ENCODE measurements around the gene FAM83D. TPM values are rescaled to one million over a fixed set of nuclear protein-coding genes. Genes with fewer than 3 reads are reported as not detected.

The FAM83D gene
- polyA plus RNA-seq, 4 donors = 12.9 to 15.0 (median 13.9) TPM

GRCh38 chr20:38894091-38894847, 31.9 kb upstream of the FAM83D start:
- no peak for DNase-seq (ENCODE audit: low read depth in 4 of 4, low spot score in 2 of 4)

DNA sequence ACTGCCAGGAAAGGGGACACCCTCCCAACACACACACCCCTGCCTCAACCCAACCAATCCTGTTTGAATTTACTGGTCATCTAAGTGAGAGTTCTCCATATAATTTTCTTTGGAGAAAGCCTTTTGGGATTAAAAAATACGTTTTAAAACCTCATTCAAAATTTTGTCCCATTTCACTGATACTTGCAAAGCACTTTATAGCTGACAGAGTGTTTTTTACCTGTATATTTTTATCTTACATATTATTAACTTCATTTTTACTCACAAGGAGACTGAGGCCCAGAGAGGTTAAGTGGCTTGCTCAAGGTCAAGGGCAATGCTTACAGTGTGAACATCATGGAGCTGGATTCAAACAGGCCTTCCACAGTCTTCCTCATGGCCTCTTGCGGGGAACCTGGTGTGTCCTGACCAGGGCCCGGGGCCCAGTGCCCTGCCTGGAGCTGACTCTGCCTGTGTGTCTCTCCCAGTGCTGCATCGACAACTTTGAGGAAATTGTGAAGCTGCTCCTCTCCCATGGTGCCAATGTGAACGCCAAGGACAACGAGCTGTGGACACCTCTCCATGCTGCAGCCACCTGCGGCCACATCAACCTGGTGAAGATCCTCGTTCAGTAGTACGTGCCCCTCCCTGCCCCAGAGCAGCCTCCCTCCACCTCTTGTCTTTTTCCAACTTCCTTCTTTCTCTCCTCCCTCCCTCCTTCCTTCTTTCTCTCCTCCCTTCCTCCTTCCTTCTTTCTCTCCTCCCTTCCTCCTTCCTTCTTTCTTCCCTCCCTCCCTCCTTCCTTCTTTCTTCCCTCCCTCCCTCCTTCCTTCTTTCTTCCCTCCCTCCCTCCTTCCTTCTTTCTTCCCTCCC, 30.9 kb upstream of the FAM83D start:
- no peak for DNase-seq (ENCODE audit: low read depth in 4 of 4, low spot score in 2 of 4)

DNA sequence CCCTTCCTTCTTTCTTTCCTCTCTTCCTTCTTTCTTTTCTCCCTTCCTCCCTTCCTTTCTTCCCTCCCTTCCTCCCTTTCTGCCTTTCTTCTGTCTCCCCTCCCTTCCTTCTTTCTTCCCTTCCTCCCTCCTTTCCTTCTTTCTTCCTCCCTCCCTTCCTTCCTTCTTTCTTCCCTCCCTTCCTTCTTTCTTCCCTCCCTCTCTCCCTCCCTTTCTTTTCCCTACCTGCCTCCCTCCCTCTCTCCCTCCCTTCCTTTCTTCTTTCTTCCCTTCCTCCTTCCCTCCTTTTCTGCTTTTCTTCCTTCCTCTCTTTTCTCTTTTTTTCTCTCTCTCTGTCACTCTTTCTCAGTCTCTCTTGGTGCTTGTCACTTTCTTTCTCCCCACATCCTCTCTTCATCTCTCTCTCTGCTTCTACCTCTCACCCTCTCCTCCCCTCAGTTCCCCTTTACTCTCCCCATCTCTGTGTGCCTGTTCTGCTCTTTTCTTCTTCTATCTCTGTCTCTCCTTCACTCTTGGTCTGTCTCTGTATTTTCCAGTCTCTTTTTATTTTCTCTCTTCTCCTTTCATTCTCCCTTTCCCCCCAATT, 30.1 kb upstream of the FAM83D start:
- DNase-seq (ENCODE audit: low read depth in 4 of 4, low spot score in 2 of 4) = no peak

DNA sequence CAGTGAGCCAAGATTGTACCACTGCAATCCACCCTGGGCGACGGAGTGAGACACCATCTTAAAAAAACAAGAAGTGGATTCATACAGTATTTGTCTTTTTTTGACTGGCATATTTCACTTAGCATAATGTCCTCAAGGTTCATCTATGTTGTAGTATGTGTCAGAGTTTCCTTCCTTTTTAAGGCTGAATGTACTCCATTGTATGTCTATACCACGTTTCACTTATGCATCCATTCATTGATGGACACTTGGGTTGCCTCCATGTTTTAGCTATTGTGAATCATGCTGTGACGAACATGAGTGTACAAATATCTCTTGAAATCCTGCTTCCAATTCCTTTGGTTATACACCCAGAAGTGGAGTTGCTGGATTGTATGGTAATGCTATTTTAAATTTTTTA, 28.9 kb upstream of the FAM83D start:
- DNase-seq (ENCODE audit: low read depth in 4 of 4, low spot score in 2 of 4) = no peak

DNA sequence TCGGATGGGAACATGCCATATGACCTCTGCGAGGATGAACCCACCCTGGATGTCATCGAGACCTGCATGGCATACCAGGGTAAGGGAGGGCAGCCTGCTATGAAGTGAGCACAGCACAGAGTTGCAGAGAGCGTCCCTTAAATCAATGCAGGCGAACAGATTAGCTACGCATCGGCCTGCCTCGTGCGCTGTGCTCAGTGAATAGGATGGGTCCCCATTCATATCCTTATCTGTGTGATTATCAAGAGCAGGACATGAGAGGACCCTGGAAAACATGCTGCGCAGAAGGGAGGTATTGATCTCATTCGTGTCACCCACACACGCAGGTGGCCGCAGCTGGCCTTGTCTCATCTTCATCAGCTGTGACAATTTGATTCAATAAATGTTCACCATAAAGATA, 25.6 kb upstream of the FAM83D start:
- no peak for DNase-seq (ENCODE audit: low read depth in 4 of 4, low spot score in 2 of 4)

DNA sequence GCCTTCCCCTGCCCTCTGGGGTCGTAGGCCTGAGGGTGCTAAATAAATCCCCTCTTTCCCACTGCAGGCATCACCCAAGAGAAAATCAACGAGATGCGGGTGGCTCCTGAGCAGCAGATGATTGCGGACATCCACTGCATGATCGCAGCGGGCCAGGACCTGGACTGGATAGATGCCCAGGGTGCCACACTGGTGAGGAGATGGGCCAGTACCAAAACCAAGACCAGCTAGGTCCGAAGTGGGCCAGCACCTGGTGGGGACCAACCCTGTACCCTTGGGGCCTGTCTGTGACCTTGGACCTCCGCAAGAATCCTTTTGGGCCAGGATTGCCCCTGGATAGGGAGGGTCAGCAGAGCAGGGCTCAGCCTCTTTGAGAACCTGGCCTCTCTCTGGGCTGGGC, 23.6 kb upstream of the FAM83D start:
- no peak for DNase-seq (ENCODE audit: low read depth in 4 of 4, low spot score in 2 of 4)

DNA sequence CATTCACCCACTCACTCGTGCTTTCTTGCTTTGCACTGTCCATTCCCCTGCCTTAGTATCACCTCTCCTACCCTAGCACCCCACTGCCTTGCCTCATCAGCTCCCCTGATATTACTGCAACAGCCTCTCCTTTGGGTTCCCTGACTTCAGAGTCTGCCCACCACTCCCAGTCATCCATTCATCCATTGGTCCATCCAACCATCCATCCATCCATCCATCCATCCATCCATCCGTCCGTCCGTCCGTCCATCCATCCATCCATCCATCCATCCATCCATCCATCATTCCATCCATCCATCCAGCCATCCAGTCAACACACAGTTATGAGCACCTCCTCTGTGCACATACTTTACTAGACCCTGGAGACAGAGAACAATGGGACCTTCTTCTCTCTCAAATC, 22.9 kb upstream of the FAM83D start:
- no peak for DNase-seq (ENCODE audit: low read depth in 4 of 4, low spot score in 2 of 4)

- no peak for DNase-seq (ENCODE audit: low read depth in 4 of 4, low spot score in 2 of 4)
These were observed 20.8 kb upstream of the FAM83D start for GRCh38 chr20:38905375-38905774.

DNA sequence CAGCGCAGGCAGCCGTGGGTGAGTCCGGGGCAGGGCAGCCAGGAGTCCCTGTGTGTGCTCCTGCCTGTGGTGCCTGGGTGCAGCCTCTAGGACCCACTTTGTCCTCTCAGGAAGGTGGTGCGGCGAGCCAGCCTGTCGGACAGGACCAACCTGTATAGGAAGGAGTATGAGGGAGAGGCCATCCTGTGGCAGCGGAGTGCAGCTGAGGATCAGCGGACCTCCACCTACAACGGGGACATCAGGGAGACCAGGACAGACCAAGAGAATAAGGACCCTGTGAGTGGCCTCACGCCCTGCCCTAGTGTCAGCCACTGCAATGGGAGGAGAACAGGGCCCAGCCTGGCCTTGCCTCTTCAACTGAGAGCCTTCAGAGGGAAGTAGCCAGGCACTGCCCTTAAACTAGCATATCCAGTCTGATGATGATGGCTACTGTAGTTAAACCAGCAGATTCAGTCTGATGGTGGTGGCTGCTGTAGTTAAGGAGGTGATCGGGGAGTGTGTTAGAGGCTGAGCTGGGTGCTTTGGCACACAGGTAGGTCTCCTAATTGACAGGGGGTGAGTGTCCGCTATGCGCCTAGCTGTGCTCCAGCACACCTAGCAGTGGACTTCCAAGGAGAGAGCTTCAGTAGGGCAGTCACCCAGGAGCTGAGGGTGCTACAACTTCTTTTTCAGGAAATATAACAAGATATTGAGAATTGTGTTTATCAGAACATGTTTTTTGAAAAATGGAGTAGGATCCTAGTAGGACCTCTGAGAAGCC, 18.1 kb upstream of the FAM83D start:
- DNase-seq (ENCODE audit: low read depth in 4 of 4, low spot score in 2 of 4) = no peak

DNA sequence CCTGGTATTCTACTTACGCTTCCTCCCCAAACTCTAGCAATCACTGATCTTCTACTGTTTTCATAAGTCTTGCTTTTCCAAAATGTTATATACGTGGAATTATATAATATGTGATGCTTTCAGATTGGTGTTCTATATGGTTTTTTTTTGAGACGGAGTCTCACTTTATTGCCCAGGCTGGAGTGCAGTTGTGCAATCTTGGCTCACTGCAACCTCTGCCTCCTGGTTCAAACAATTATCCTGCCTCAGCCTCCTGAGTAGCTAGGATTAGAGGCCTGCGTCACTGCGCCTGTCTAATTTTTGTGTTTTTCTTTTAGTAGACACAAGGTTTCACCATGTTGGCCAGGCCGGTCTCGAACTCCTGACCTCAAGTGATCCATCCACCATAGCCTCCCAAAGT, 10.9 kb upstream of the FAM83D start:
- DNase-seq (ENCODE audit: low read depth in 4 of 4, low spot score in 2 of 4) = no peak

- no peak for DNase-seq (ENCODE audit: low read depth in 4 of 4, low spot score in 2 of 4)
These were observed 8.6 kb upstream of the FAM83D start for GRCh38 chr20:38917657-38918056.

DNA sequence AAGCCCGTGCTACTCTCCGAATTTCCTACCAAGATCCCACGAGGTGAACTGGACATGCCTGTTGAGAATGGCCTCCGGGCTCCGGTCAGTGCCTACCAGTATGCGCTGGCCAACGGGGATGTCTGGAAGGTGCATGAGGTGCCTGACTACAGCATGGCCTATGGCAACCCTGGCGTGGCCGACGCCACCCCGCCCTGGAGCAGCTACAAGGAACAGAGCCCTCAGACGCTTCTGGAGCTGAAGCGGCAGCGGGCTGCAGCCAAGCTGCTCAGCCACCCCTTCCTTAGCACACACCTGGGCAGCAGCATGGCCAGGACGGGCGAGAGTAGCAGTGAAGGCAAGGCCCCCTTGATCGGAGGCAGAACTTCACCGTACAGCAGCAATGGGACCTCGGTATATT, 8.0 kb upstream of the FAM83D start:
- no peak for DNase-seq (ENCODE audit: low read depth in 4 of 4, low spot score in 2 of 4)

DNA sequence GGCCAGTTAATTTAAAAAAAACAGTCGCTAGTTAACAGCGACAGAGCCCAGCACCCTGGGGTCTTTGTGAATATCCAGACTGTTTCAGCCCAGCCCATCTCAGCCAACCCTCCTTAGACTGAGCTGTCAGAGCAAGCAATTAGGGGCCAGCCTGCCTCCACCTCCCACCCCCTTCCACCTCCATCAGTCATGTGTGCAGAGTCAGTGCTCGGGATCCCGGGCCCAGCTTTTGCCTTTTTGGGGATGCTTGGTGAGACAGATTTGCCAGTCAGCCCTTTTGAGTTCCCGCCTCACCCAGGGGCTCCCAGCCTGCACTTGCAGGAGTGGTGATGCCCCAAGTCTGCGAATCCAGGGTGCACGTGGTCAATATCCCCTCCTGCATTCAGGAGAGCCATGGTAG, 6.5 kb upstream of the FAM83D start:
- DNase-seq (ENCODE audit: low read depth in 4 of 4, low spot score in 2 of 4) = no peak

- DNase-seq (ENCODE audit: low read depth in 4 of 4, low spot score in 2 of 4) = no peak
These were observed 5.8 kb upstream of the FAM83D start for GRCh38 chr20:38920411-38920810.

GRCh38 chr20:38920851-38921250, 5.4 kb upstream of the FAM83D start:
- DNase-seq (ENCODE audit: low read depth in 4 of 4, low spot score in 2 of 4) = no peak

GRCh38 chr20:38924718-38925117, 1.5 kb upstream of the FAM83D start:
- no peak for DNase-seq (ENCODE audit: low read depth in 4 of 4, low spot score in 2 of 4)

DNA sequence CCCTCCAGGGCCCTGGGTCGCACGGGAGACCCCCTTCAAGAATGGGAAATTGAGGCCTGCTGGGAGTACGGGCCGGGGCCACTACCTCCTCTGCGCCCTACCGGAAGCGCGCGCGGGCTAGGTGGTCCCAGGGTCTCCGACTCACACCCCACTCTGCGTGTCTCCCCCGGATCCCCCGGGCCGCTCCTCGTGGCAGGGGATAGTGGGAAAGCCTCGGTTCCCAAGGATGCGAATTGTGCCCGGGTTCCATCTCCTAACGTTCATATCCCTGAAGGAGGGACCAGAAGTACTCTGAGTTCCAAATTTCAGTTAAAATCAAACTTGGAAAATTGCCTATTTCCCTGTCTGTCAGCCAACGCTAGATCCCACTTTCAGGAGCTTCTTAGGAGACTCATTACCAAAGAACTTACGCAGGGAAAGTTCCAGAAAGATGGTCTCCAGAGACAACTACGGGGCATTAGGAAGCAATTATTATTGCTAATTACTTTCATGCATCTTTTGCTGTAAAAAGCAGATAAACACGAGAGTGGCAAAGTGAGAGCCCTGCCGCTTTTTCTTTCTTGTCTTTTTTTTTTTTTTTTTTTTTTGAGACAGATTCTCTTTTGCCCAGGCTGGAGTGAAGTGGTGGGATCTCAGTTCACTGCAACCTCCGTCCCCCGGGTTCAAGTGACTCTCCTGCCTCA, 858 bp downstream of the FAM83D start:
- DNase-seq (ENCODE audit: low read depth in 4 of 4, low spot score in 2 of 4) = peak in 2 of 4 donors; percentile 13 to 17

DNA sequence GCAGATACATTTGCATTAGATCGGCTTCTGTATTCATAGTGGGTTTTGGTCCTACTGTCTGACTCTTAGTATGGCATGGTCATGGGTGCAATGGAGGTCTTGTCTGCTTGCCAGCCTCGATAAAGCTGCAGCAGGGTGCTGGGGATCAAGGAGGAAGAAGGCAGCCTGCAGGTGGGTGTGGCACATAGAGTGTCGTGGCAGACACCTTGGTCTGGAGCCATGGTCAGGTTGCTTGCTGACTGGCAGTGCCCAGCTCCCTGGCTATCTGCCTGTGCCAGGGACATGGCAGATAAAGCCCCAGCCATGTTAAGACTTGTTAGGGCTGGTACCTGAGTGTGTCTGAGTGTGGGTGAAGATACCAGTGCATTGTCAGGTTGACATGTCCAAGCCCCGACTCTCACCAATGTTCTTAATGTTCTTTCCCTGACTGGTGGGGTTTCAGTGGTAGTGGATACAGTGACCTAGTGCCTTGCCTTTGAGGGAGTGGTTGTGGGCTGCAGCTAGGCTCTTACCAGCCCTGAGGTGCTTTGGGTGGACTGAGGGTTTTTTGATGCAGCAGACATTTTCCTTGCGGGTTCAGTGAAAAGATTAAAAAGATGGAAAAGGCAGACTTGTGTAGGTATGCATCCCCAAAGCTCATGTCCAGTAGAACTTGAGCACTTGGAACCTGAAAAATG, 1.8 kb downstream of the FAM83D start:
- DNase-seq (ENCODE audit: low read depth in 4 of 4, low spot score in 2 of 4) = no peak

DNA sequence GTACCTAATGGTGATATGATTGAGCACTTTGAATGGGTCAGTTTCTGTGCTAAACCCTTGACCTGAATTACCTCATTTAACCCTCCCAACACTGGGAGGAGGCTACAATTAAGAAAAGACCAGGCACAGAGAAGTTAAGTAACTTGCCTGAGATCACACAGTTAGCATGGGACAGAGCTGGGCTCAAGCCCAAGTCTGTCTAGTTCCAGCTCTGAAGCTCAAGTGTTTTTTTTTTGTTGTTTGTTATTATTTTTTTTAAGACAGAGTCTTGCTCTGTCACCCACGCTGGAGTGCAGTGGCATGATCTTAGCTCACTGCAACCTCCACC, 4.0 kb downstream of the FAM83D start:
- DNase-seq (ENCODE audit: low read depth in 4 of 4, low spot score in 2 of 4) = no peak

GRCh38 chr20:38931984-38932383, 5.8 kb downstream of the FAM83D start:
- DNase-seq (ENCODE audit: low read depth in 4 of 4, low spot score in 2 of 4) = no peak
